Activated CD8-positive, alpha-beta memory T cell treated with anti-CD3 and anti-CD28 coated beads, Interleukin-2, amount 50 U/mL, for 4 hours (primary cell): Measurements from ENCODE around the gene GULP1.

ENCODE experiments used
- DNase-seq: peaks from one replicate; pipeline ENCODE4 v3.0.0-alpha.2; 2020

The GULP1 gene

DNA sequence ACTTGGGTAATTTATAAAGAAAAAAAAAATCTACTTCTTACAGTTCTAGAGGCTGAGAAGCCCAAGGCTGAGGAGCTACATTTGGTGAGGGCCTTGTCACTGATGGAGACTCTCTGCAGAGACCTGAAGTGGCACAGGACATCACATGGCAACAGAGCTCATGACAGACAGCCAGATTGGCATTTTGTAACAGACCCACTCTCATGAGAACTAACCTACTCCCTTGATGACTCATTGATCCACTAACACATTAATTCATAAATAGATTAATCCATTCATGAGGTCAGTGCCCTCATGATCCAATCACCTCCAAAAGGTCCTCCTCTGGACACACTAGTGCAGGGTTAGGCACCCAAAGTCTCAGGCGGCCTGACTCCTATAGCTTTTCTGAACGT lies 318.4 kb downstream of the GULP1 start:
- no peak for DNase-seq

- DNase-seq, result no peak
Observed at GRCh38 chr2:188610827-188611226, 319.2 kb downstream of the GULP1 start.

- DNase-seq, result no peak
Observed at GRCh38 chr2:188619146-188619545, 327.5 kb downstream of the GULP1 start.

DNA sequence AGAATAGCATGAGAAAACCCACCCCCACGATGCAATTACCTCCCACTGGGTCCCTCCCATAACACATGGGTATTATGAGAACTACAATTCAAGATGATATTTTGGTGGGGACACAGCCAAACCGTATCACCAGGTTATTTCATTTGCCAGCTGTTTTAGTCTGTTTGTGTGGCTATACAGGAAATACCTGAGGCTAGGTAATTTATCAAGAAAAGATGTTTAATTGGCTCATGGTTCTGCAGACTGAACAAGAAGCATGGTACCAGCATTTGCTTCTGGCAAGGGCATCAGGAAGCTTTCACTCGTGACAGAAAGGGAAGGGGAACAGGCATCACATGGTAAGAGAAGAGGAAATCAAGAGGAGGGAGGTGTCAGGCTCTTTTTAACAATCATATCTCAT lies 329.2 kb downstream of the GULP1 start:
- DNase-seq, result no peak

GRCh38 chr2:188622601-188623260 lies 331.1 kb downstream of the GULP1 start:
- no peak for DNase-seq

DNA sequence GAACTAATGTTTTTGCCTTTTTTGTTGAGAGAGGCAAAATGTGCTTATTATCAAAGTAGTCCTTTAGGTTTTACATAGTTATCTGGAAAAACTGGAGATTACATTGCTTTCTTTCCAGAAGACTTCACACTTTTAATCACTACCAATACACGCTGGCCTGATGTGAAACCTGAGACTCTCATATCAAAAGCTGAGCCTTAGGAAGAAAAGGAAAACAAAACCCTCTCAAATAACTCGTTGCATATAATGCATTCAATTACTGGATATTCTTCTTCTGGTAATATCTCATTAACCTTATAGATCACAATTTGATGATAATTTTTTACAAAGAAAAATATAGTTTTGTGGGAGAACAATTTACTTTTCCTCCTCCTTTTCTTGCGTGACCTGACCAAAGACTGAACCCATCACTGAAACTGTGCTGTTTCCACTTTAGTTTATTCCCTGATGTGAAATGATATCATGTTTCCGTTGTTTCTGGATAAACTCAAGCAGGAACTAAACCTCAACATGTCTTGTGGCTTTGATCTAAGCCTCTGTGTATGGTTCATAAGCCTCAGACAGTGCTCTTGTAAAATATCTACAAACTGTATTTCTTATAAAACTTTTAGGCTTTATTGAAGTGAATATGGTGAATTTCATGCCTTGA lies 332.4 kb downstream of the GULP1 start:
- no peak for DNase-seq

GRCh38 chr2:188627471-188627870 lies 335.8 kb downstream of the GULP1 start:
- DNase-seq, result no peak

- DNase-seq, result no peak
Observed at GRCh38 chr2:188628989-188629752, 337.5 kb downstream of the GULP1 start.

DNA sequence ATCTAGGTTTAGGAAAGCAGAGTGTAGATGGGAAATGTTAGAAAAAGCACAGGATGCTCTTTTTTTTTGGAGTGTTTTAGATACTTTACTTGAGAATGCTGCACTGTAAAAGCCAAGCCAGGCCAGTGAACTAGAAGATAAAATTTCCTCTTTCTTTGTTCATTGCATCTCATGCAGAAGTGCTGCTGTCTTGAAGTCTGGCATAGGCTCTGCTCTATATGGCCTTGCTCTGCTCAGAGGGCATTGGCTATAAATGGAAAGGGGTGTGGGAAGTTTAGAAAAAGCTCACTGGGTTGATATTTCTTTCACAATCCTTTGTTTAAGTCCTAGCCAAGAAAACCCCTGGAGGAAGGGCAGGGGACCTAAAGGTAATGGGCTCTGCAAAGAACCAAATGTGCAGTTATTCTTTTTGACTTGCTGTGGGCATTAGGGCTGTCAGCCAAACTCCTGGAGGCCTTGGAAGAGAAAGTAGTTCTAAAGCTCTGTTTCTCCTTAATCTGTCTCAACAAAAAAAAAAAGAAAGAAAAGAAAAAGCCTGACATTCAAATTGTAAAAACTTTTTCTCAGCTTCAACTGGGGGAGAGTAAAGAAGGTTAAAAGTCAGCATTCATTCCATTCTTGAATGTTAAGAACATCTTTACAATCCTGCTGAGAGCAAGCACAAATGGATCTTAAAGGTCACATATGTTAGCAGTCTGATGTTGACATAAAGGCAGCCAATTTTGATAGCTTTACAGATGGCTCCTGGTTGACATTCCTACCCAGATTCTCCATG lies 338.3 kb downstream of the GULP1 start:
- no peak for DNase-seq

GRCh38 chr2:188631037-188631809 lies 339.5 kb downstream of the GULP1 start:
- DNase-seq, result no peak

DNA sequence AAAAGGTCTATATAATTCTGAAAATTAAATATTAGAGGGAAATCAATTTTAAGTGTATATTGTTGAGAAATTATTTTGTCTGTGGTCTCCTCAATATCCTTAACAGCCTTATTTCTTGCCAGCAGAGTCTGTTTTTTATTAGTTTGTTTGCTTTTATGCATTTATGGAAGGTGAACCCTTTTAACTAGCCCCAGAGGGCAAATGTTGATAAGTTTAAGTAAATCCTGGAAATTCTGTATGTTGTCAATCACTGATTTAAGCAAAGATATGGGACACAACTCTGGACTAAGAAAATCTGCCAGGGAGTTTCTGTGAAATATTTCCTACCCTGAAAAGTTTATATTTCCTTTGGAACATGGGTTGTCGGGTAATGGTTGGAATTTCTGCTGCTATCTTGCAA lies 343.0 kb downstream of the GULP1 start:
- DNase-seq, result no peak
